ENCODE measurements around the gene YJEFN3.

Gene YJEFN3

DNA sequence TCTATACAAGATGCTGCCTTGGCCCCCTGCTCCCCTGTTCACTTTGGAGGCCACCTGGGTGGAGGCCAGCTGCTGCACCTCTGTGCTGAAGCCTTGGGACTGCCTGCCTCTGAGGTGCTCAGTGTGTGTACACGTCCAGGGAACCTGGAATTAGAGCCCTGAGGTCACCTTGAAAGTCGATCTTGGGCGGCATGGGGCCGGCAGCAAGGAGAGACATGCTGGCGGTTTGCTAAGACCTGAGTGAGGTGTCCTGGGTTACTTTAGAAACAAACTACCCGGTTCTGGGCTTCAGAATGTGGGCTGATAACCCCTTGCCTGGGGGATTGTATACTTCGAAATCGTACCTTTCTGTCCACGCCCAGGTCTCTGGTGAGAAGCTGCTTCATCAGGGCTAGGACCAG lies 38.9 kb upstream of the YJEFN3 start:
- no peak for TF ChIP-seq JUND (IDR thresholded peaks at IDR 0.05; ENCODE audit: low read depth)
- in situ Hi-C loops (cut with HindIII; ENCODE audit: low pct_unique_long_range_greater_than_20kb, low sequenced_read_pairs): no loop called here

DNA sequence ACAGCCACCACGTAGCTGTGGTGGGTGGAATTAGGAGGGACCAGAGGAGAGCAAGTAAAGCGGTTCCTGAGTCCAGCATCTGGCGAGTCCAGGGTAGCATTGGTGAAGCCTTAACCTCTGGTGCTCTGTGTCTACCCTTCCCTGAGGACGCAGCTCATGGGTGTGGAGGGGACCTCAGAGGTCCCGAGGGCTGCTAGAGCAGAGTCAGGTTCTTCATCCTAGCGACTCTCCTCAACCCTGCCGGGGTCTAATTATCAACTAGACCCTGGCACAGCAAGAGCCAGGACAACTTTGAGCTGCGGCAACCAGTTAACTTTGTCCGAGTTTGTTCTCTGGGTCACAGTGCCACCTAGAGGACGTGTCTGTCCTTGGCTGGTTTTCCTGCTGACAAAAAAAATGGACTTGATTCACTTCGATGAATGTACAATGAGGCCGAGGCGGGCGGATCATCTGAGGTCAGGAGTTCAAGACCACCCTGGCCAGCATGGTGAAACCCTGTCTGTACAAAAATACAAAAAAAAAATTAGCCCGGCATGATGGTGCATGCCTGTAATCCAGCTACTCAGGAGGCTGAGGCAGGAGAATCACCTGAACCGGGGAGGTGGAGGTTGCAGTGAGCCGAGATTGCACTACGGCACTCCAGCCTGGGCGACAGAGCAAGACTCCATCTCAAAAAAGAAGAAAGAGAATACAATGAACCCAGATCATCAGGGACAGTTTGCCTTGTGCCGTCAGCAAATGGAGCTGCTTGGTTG lies 38.3 kb upstream of the YJEFN3 start:
- peak; percentile 69 to 76 for DNase-seq (ENCODE audit: low read depth in 1 of 2, low spot score in 1 of 2)
- in situ Hi-C loops (cut with HindIII; ENCODE audit: low pct_unique_long_range_greater_than_20kb, low sequenced_read_pairs): no loop called here
- TF ChIP-seq JUND (IDR thresholded peaks at IDR 0.05; ENCODE audit: low read depth): no peak

More for the DNA sequence above, 38.9 kb upstream of the YJEFN3 start:
- no peak for DNase-seq (ENCODE audit: low read depth in 1 of 2, low spot score in 1 of 2)

DNA sequence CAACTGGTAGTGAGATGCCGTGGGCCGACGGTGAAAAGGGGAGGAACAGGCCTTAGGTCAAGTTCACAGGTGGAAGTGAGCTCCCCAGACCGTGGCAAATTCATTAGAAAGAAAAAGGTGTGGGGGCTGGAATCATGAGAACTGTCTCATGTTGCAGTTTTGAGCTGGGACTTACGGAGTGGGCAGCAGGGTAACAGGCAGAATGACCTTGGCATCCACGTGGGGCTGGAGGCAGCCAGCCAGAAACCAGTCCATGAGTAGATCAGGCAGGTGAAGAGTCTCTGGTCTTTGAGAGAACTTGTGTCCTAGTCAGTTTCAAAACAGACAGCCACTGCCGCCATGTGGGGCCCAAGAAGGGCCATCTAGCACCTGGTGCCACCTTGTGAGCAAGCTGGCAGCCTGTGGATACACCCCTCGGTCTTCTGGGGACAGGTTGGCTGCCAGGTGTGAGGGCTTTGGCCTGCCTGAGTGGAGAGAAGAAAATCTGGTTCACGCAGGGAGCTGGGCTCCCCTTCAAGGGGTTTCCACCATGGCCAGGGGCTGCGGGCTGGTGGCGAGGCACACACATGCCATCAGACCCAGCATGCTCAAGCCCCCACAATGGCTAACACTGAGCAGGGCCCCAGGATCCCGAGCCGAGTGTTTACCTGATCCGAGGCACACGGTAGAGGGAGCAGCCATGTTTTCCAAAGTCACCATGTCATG lies 37.2 kb upstream of the YJEFN3 start:
- DNase-seq (ENCODE audit: low read depth in 1 of 2, low spot score in 1 of 2): no peak
- TF ChIP-seq JUND (IDR thresholded peaks at IDR 0.05; ENCODE audit: low read depth): no peak
- in situ Hi-C loops (cut with HindIII; ENCODE audit: low pct_unique_long_range_greater_than_20kb, low sequenced_read_pairs): no loop called here

GRCh38 chr19:19492026-19492610 lies 36.6 kb upstream of the YJEFN3 start:
- DNase-seq (ENCODE audit: low read depth in 1 of 2, low spot score in 1 of 2): no peak
- in situ Hi-C loops (cut with HindIII; ENCODE audit: low pct_unique_long_range_greater_than_20kb, low sequenced_read_pairs): no loop called here
- no peak for TF ChIP-seq JUND (IDR thresholded peaks at IDR 0.05; ENCODE audit: low read depth)

DNA sequence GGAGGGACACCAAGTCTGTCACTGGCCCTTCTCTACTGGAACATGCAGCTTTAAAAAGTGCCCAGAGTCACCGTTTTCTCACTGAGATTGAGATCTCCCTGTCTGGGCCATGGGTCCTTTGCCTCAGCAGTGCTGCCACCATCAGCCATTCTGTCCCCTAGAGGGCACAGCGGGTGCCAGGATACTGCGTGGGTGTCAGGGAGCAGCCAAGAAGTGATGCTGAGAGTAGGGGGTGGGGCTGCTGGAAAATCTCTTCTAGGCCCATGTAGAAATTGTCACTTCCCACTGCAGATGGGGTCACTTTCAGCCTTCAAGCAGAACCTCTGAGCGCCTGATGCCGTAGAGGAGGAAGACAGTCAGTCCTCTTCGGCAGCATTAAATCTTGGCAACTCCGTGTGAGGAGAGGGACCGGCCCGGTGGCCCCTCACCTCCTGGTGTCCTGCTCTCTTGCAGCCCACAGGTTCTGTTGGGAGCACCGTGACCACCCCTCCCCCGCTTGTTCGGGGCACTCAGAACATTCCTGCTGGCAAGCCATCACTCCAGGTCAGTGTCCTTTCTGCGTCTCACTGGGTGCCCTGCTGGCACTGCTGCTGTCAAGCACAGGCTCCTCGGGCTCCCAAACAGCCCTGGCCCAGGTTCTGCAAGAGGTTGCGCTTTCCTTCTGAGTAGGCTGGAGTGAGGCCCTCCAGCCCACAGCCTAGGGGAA lies 34.7 kb upstream of the YJEFN3 start:
- DNase-seq (ENCODE audit: low read depth in 1 of 2, low spot score in 1 of 2): no peak
- no peak for TF ChIP-seq JUND (IDR thresholded peaks at IDR 0.05; ENCODE audit: low read depth)
- in situ Hi-C loops (cut with HindIII; ENCODE audit: low pct_unique_long_range_greater_than_20kb, low sequenced_read_pairs): no loop called here

DNA sequence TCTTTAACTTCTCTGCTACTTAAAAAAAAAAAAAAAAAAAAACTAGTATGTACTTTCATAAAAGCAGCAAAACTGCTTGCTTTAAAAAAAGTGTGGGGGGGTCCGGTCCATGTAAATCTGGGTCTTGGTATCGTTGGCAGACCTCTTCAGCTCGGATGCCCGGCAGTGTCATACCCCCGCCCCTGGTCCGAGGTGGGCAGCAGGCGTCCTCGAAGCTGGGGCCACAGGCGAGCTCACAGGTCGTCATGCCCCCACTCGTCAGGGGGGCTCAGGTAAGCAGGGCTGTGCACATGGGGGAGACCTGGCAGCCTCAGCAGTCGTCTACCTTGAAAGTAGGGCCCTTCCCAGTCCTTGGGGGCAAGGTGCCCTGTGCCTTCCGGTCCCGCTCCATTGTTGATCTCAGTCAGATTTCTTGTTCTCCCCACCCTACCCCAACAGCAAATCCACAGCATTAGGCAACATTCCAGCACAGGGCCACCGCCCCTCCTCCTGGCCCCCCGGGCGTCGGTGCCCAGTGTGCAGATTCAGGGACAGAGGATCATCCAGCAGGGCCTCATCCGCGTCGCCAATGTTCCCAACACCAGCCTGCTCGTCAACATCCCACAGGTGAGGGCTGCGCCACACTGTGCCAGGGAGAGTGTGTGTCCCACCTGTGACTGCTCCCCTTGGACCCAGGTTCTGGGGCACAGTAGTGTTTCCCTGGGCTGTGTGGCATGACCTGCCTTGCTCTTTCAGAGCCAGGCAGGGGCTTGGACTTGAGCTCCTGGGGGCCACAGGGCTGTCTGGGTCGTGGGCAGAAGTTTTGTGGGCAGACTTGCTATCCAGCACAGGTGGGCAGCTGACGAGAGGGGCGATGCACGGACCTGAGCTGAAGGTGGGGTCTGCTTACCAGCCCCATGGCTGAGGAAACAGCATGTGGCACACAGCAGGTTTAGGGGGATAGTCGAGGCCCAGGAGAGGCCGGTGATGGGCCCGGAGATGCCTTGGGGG lies 32.8 kb upstream of the YJEFN3 start:
- no peak for DNase-seq (ENCODE audit: low read depth in 1 of 2, low spot score in 1 of 2)
- in situ Hi-C loops (cut with HindIII; ENCODE audit: low pct_unique_long_range_greater_than_20kb, low sequenced_read_pairs): no loop called here
- no peak for TF ChIP-seq JUND (IDR thresholded peaks at IDR 0.05; ENCODE audit: low read depth)

GRCh38 chr19:19498255-19498991 lies 30.3 kb upstream of the YJEFN3 start:
- no peak for TF ChIP-seq JUND (IDR thresholded peaks at IDR 0.05; ENCODE audit: low read depth)
- in situ Hi-C loops (cut with HindIII; ENCODE audit: low pct_unique_long_range_greater_than_20kb, low sequenced_read_pairs): no loop called here
- DNase-seq (ENCODE audit: low read depth in 1 of 2, low spot score in 1 of 2): no peak

DNA sequence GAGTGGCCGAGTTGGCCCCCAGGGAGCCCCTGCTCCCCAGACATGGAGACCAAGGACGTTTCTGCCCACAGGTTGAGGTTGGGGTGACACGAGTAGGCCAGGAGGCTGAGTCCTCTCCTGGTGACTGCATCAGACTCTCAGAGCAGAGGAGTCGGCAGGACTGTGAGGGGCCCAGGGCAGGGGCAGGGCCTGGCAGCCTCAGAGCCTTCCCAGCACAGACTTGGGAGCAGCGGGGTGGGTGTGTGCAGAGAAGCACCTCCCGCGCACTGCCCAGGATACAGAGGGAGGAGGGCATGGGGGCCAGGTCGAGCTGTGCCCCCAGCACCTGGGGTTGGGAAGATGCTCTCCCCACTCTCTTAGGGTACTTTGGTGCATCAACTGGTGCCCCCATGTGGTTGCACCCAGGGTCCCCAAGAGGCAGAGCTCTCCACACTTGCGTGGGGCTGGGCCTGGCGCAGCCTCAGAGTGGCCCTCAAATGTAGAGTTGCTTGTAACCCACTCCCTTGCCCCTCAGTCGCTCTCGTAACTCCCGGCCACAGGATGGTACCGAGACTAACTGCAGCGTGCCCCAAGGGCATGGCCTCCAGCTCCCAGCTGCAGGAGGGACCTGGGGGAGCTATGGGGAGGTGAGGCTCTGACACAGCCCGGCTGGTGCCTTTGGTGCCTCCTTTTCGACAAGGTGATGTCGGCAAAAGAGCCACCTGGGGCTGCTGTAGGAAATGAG lies 29.3 kb upstream of the YJEFN3 start:
- TF ChIP-seq JUND (IDR thresholded peaks at IDR 0.05; ENCODE audit: low read depth): no peak
- in situ Hi-C loops (cut with HindIII; ENCODE audit: low pct_unique_long_range_greater_than_20kb, low sequenced_read_pairs): no loop called here
- no peak for DNase-seq (ENCODE audit: low read depth in 1 of 2, low spot score in 1 of 2)

GRCh38 chr19:19500975-19501644 lies 27.6 kb upstream of the YJEFN3 start:
- DNase-seq (ENCODE audit: low read depth in 1 of 2, low spot score in 1 of 2): no peak
- TF ChIP-seq JUND (IDR thresholded peaks at IDR 0.05; ENCODE audit: low read depth): no peak
- in situ Hi-C loops (cut with HindIII; ENCODE audit: low pct_unique_long_range_greater_than_20kb, low sequenced_read_pairs): no loop called here

- no peak for TF ChIP-seq JUND (IDR thresholded peaks at IDR 0.05; ENCODE audit: low read depth)
- in situ Hi-C loops (cut with HindIII; ENCODE audit: low pct_unique_long_range_greater_than_20kb, low sequenced_read_pairs): no loop called here
- DNase-seq (ENCODE audit: low read depth in 1 of 2, low spot score in 1 of 2): no peak
Measured at GRCh38 chr19:19501798-19502197, 26.9 kb upstream of the YJEFN3 start.

All from T47D (cell line).